ENCODE results near the gene C1orf74.
A peak's percentile ranks its signal among the peaks of the same experiment; 100 is the strongest.

C1orf74 gene

GRCh38 chr1:209829716-209830115 lies 45.4 kb upstream of the C1orf74 start:
- Histone ChIP-seq H3F3A (ENCODE audit: insufficient read depth, low read length) (no peaks in the 10 kb centered on the region), H3K4me3 (ENCODE audit: low read depth, low read length, poor library complexity, severe bottlenecking) (no peak overlapping the region), H3K4me2 (ENCODE audit: low read length) (no peak overlapping the region; the same call in 1 of the 2 replicates), H4K20me1 (ENCODE audit: insufficient read depth, low read length) (no peaks in the 10 kb centered on the region), H3K27me3 (ENCODE audit: insufficient read depth, low read length) (no peaks in the 10 kb centered on the region), H3K27ac (ENCODE audit: low read depth, low read length, poor library complexity, severe bottlenecking) (no peak overlapping the region), H3K4me1 (ENCODE audit: insufficient read depth, low read length, severe bottlenecking) (peaks cover 17% of the 10 kb centered on the region), H3K9ac (ENCODE audit: low read length) (no peak overlapping the region), H2AFZ (ENCODE audit: low read length) (no peak overlapping the region), H3K79me2 (ENCODE audit: insufficient read depth, low read length) (peaks cover 13% of the 10 kb centered on the region), H3K9me2 (ENCODE audit: low read depth, low read length) (no peaks in the 10 kb centered on the region), H3K9me3 (ENCODE audit: low read length) (no peaks in the 10 kb centered on the region), H3K36me3 (ENCODE audit: insufficient read depth, low read length) (peaks cover 41% of the 10 kb centered on the region)
- TF ChIP-seq EZH2 (IDR thresholded peaks at IDR 0.05; ENCODE audit: borderline replicate concordance, low read length) (no peak), CTCF (IDR thresholded peaks at IDR 0.05; ENCODE audit: low read length) (no peak)

- Histone ChIP-seq H3F3A (ENCODE audit: insufficient read depth, low read length) (no peaks in the 10 kb centered on the region), H2AFZ (ENCODE audit: low read length) (no peak within 1 kb of the TSS), H3K27ac (ENCODE audit: low read depth, low read length, poor library complexity, severe bottlenecking) (no peak within 1 kb of the TSS)
Measured at GRCh38 chr1:209827384-209828262, 43.3 kb upstream of the C1orf74 start, which contains the start of gene UTP25. Gene UTP25, plus strand, starts transcription at chr1:209827972. Its CDS starts 92 bp downstream, at chr1:209828064.

More at GRCh38 chr1:209827384-209828262, 43.3 kb upstream of the C1orf74 start, which contains the start of gene UTP25:
- H3K4me3 ChIP-seq (ENCODE audit: low read depth, low read length, poor library complexity, severe bottlenecking) = peak within 1 kb of the TSS; percentile 79
- peak within 1 kb of the TSS; percentile 77 for H3K4me2 ChIP-seq (ENCODE audit: low read length)
- H3K79me2 ChIP-seq (ENCODE audit: insufficient read depth, low read length) = peaks cover 13% of the 10 kb centered on the region
- no peaks in the 10 kb centered on the region for H4K20me1 ChIP-seq (ENCODE audit: insufficient read depth, low read length)
- peak within 1 kb of the TSS; percentile 71 for H3K9ac ChIP-seq (ENCODE audit: low read length)
- H3K27me3 ChIP-seq (ENCODE audit: insufficient read depth, low read length) = no peaks in the 10 kb centered on the region
- no peaks in the 10 kb centered on the region for H3K9me3 ChIP-seq (ENCODE audit: low read length)
- peaks cover 21% of the 10 kb centered on the region for H3K4me1 ChIP-seq (ENCODE audit: insufficient read depth, low read length, severe bottlenecking)
- TF ChIP-seq EZH2 (IDR thresholded peaks at IDR 0.05; ENCODE audit: borderline replicate concordance, low read length) (no peak), CTCF (IDR thresholded peaks at IDR 0.05; ENCODE audit: low read length) (peak; percentile 55; the same call in 1 of the 2 replicates)
- peaks cover 20% of the 10 kb centered on the region for H3K36me3 ChIP-seq (ENCODE audit: insufficient read depth, low read length)
- no peaks in the 10 kb centered on the region for H3K9me2 ChIP-seq (ENCODE audit: low read depth, low read length)

All from OCI-LY1 (cell line).